PFSK-1 (cell line): ENCODE measurements around the gene COX6A1.

ENCODE experiments used
- FOXP2 ChIP-seq: optimal IDR thresholded peaks from 2 replicates; pipeline ENCODE3; 2011; ENCODE audit warnings: borderline replicate concordance, control low read depth, inconsistent platforms; ENCODE audit not compliant: insufficient read depth; ENCODE audit errors: extremely low read length, extremely low read depth
- POLR2AphosphoS5 ChIP-seq: IDR thresholded peaks from 2 replicates; pipeline ENCODE4 v1.6.1; 2012; ENCODE audit warnings: low read depth, mild to moderate bottlenecking, control low read depth, low read length, moderate library complexity
- REST ChIP-seq, 2 experiments: IDR thresholded peaks; 2 replicates each; pipeline versions ENCODE4 v1.6.1 to v1.8.0; 2011 to 2012; ENCODE audit warnings: low read depth in 2 of 2, low read length in 2 of 2, control low read depth in 1 of 2, inconsistent platforms in 1 of 2, mild to moderate bottlenecking in 1 of 2, moderate library complexity in 1 of 2; ENCODE audit not compliant: insufficient read depth in 1 of 2
- SIN3A ChIP-seq: IDR thresholded peaks from 2 replicates; pipeline ENCODE4 v1.6.1; 2012; ENCODE audit warnings: mild to moderate bottlenecking, low read length, moderate library complexity, borderline replicate concordance; ENCODE audit not compliant: insufficient read depth
- TAF1 ChIP-seq: IDR thresholded peaks from 2 replicates; pipeline ENCODE4 v1.6.1; 2012; ENCODE audit warnings: low read length, control low read depth, borderline replicate concordance; ENCODE audit not compliant: insufficient read depth

The COX6A1 gene

GRCh38 chr12:120406069-120406468 is 31.8 kb upstream of the COX6A1 start:
- TF ChIP-seq FOXP2, result no peak

DNA sequence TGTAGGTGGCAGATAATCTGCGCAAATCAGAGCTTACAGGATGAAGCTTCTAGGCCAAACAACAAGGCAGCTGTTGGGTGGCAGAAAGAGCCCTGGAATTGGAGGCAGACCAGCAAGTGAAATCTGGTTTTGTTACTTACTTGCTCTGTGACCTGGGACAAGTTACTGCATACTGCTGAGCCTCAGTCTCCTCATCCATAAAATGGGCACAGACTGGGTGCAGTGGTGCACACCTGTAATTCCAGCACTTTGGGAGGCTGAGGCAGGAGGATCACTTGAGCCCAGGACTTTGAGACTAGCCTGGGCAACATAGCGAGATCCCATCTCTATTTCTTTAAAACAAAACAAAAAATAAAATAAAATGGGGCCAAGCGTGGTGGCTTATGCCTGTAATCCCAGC is 31.4 kb upstream of the COX6A1 start:
- no peak for TF ChIP-seq FOXP2
- no peak for TF ChIP-seq POLR2AphosphoS5
- TF ChIP-seq REST (IDR thresholded peaks at IDR 0.05; ENCODE audit: insufficient read depth in 1 of 2, low read depth in 2 of 2, low read length in 2 of 2), result no peak
- no peak for TF ChIP-seq TAF1
- no peak for TF ChIP-seq SIN3A

DNA sequence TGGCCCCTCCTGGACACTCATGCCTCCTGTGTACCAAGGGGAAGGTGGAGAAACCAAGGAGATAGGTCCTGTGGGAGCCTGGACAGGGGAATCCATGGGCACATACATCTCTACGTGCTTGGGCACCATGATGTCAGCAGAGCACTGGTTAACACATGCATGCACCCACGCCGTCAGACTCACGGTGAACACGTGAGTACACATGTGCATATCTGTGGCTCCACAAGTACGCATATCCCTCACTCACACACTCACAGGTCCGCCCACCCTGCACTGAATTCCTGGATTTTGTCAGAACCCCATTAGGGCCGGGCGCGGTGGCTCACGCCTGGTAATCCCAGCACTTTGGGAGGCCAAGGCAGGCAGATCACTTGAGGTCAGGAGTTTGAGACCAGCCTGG is 29.1 kb upstream of the COX6A1 start:
- no peak for TF ChIP-seq TAF1
- no peak for TF ChIP-seq REST (IDR thresholded peaks at IDR 0.05; ENCODE audit: insufficient read depth in 1 of 2, low read depth in 2 of 2, low read length in 2 of 2)
- TF ChIP-seq FOXP2, result no peak
- TF ChIP-seq POLR2AphosphoS5, result no peak
- no peak for TF ChIP-seq SIN3A

- no peak for TF ChIP-seq TAF1
- TF ChIP-seq REST (IDR thresholded peaks at IDR 0.05; ENCODE audit: insufficient read depth in 1 of 2, low read depth in 2 of 2, low read length in 2 of 2), result no peak
- TF ChIP-seq POLR2AphosphoS5, result no peak
- no peak for TF ChIP-seq SIN3A
- no peak for TF ChIP-seq FOXP2
Observed at GRCh38 chr12:120412421-120412820, 25.5 kb upstream of the COX6A1 start.

GRCh38 chr12:120413901-120414695 is 23.8 kb upstream of the COX6A1 start:
- TF ChIP-seq SIN3A, result no peak
- TF ChIP-seq TAF1, result no peak
- no peak for TF ChIP-seq REST (IDR thresholded peaks at IDR 0.05; ENCODE audit: insufficient read depth in 1 of 2, low read depth in 2 of 2, low read length in 2 of 2)
- no peak for TF ChIP-seq FOXP2
- TF ChIP-seq POLR2AphosphoS5, result no peak
